Stimulated activated CD4-positive, alpha-beta T cell treated with anti-CD3 and anti-CD28 coated beads, Interleukin-15, amount 100 ng/mL, for 24 hours (primary cell): ENCODE measurements around the gene PCDHA6.
A peak's percentile ranks its signal among the peaks of the same experiment; 100 is the strongest.
"Not testable (repeated sequence)": the region's sequence is repeated elsewhere in the genome, so short reads cannot be mapped to it uniquely, and the experiment has no call there.

Source experiments
- DNase-seq: peaks from one replicate; pipeline ENCODE4 v3.0.0-alpha.2; 2020

The PCDHA6 gene

GRCh38 chr5:140827704-140828361 lies at the start of gene PCDHA6:
Gene PCDHA6, plus strand, starts transcription at chr5:140827960. Its CDS starts 132 bp downstream, at chr5:140828092.
- DNase-seq, result no peak

- no peak for DNase-seq
Observed at GRCh38 chr5:140780512-140780911, 47.2 kb upstream of the PCDHA6 start.

- no peak for DNase-seq
Observed at GRCh38 chr5:140785905-140786686, 41.7 kb upstream of the PCDHA6 start, which contains the start of gene PCDHA1. Gene PCDHA1, plus strand, starts transcription at chr5:140786140.

- DNase-seq, result not testable (repeated sequence)
Observed at GRCh38 chr5:140787422-140787821, 40.3 kb upstream of the PCDHA6 start.

- DNase-seq, result not testable (repeated sequence)
Observed at GRCh38 chr5:140787849-140788504, 39.8 kb upstream of the PCDHA6 start.

GRCh38 chr5:140791089-140791488 lies 36.7 kb upstream of the PCDHA6 start:
- DNase-seq, result no peak

- no peak for DNase-seq
Observed at GRCh38 chr5:140794595-140795258, 33.0 kb upstream of the PCDHA6 start, which contains the start of gene PCDHA2. Gene PCDHA2, plus strand, starts transcription at chr5:140794852.

GRCh38 chr5:140795259-140795641 lies 32.5 kb upstream of the PCDHA6 start:
- DNase-seq, result no peak

GRCh38 chr5:140796072-140796717 lies 31.6 kb upstream of the PCDHA6 start:
- not testable (repeated sequence) for DNase-seq

- DNase-seq, result no peak
Observed at GRCh38 chr5:140796718-140797095, 31.1 kb upstream of the PCDHA6 start.

- DNase-seq, result no peak
Observed at GRCh38 chr5:140800816-140801493, 26.8 kb upstream of the PCDHA6 start, which contains the start of gene PCDHA3. Gene PCDHA3, plus strand, starts transcription at chr5:140801057.

GRCh38 chr5:140801494-140801841 lies 26.3 kb upstream of the PCDHA6 start:
- DNase-seq, result no peak

GRCh38 chr5:140802381-140802780 lies 25.4 kb upstream of the PCDHA6 start:
- not testable (repeated sequence) for DNase-seq

GRCh38 chr5:140802781-140803271 lies 24.9 kb upstream of the PCDHA6 start:
- DNase-seq, result no peak

- DNase-seq, result peak; percentile 41
Observed at GRCh38 chr5:140806834-140807775, 20.7 kb upstream of the PCDHA6 start, which contains the start of gene PCDHA4. Gene PCDHA4, plus strand, starts transcription at chr5:140807068.

GRCh38 chr5:140808241-140808888 lies 19.4 kb upstream of the PCDHA6 start:
- not testable (repeated sequence) for DNase-seq

GRCh38 chr5:140808889-140809291 lies 18.9 kb upstream of the PCDHA6 start:
- DNase-seq, result no peak

GRCh38 chr5:140821375-140822280 lies 6.1 kb upstream of the PCDHA6 start, which contains the start of gene PCDHA5:
Gene PCDHA5, plus strand, starts transcription at chr5:140821613.
- peak; percentile 51 for DNase-seq

- no peak for DNase-seq
Observed at GRCh38 chr5:140822281-140822629, 5.5 kb upstream of the PCDHA6 start.
